Keratinocyte (primary cell): ENCODE results near the gene PACS2. TPM values are rescaled to one million over a fixed set of nuclear protein-coding genes. Genes with fewer than 3 reads are reported as not detected.
"Not testable (repeated sequence)": the region's sequence is repeated elsewhere in the genome, so short reads cannot be mapped to it uniquely, and the experiment has no call there.

Source experiments
- DNase-seq: peaks from one replicate; pipeline ENCODE4 v3.0.0-alpha.2; 2011; ENCODE audit warnings: low read depth, missing footprints, low spot score
- FAIRE-seq: peaks from 2 replicates; lab custom pipeline; 2011; peaks lifted over from hg19 to GRCh38; lab: Jason Lieb, UNC
- H2AFZ ChIP-seq: 2 replicates; pipeline ENCODE4 v1.6.0; 2012; ENCODE audit warnings: low read length, control low read depth, inconsistent platforms; ENCODE audit not compliant: control insufficient read depth
- H3K27ac ChIP-seq: 2 replicates; pipeline ENCODE4 v1.5.1; 2011; ENCODE audit warnings: low read length; ENCODE audit not compliant: control insufficient read depth, insufficient read depth
- H3K27me3 ChIP-seq: 3 replicates; pipeline ENCODE4 v1.6.0; 2011; ENCODE audit warnings: low read length; ENCODE audit not compliant: control insufficient read depth, insufficient read depth; ENCODE audit errors: extremely low read depth
- H3K36me3 ChIP-seq, 2 experiments: 2 replicates in 1 of 2; 3 replicates in 1 of 2; pipeline ENCODE4 v1.5.1; 2011; ENCODE audit warnings: low read length in 2 of 2, mild to moderate bottlenecking in 1 of 2; ENCODE audit not compliant: control insufficient read depth in 2 of 2, insufficient read depth in 2 of 2; ENCODE audit errors: extremely low read depth in 1 of 2
- H3K4me1 ChIP-seq: 3 replicates; pipeline ENCODE4 v1.5.1; 2011; ENCODE audit warnings: low read length; ENCODE audit not compliant: control insufficient read depth, insufficient read depth; ENCODE audit errors: extremely low read depth
- H3K4me2 ChIP-seq: 3 replicates; pipeline ENCODE4 v1.6.0; 2011; ENCODE audit warnings: low read depth, low read length; ENCODE audit not compliant: control insufficient read depth, insufficient read depth; ENCODE audit errors: extremely low read depth
- H3K4me3 ChIP-seq, 3 experiments: fragments of 200-600 bp in 1 of 3; sonication (generic) in 1 of 3; 2 replicates in 2 of 3; 3 replicates in 1 of 3; pipeline ENCODE4 v1.5.1; 2011 to 2016; ENCODE audit warnings: low read length in 3 of 3, mild to moderate bottlenecking in 3 of 3, control low read depth in 2 of 3, inconsistent platforms in 1 of 3, low read depth in 1 of 3, mixed read lengths in 1 of 3, mixed run types in 1 of 3, moderate library complexity in 1 of 3; ENCODE audit not compliant: control insufficient read depth in 2 of 3, insufficient read depth in 2 of 3; ENCODE audit errors: extremely low read depth in 1 of 3
- H3K79me2 ChIP-seq: 2 replicates; pipeline ENCODE4 v1.6.0; 2012; ENCODE audit warnings: low read length; ENCODE audit not compliant: control insufficient read depth, insufficient read depth
- H3K9ac ChIP-seq: 3 replicates; pipeline ENCODE4 v1.6.0; 2011; ENCODE audit warnings: low read length; ENCODE audit not compliant: control insufficient read depth, insufficient read depth; ENCODE audit errors: extremely low read depth
- H3K9me1 ChIP-seq: 3 replicates; pipeline ENCODE4 v1.6.0; 2011; ENCODE audit warnings: low read length; ENCODE audit not compliant: control insufficient read depth, insufficient read depth; ENCODE audit errors: extremely low read depth
- H3K9me3 ChIP-seq: 2 replicates; pipeline ENCODE4 v1.5.1; 2012; ENCODE audit warnings: low read depth, low read length; ENCODE audit not compliant: control insufficient read depth
- H4K20me1 ChIP-seq: 3 replicates; pipeline ENCODE4 v1.6.0; 2011; ENCODE audit warnings: low read length; ENCODE audit not compliant: control insufficient read depth, insufficient read depth; ENCODE audit errors: extremely low read depth
- EZH2 ChIP-seq: IDR thresholded peaks from one replicate; pipeline ENCODE4 v1.6.1; 2012; ENCODE audit warnings: inconsistent platforms, mild to moderate bottlenecking, low read length, moderate library complexity
- dilution Hi-C: fragments of 300-500 bp; cut with MboI; formaldehyde crosslinking; loops from one replicate; pipeline ENCODE4 v1.7.0; 2020; ENCODE audit warnings: low sequenced_read_pairs; ENCODE audit not compliant: extremely low pct_ligation_motif_present
- polyA plus RNA-seq, 5 experiments: library from polyadenylated mRNA; depleted of rRNA in 3 of 5; stranded (reverse) in 3 of 5; stranded (forward) in 1 of 5; unstranded in 1 of 5; fragments of >200 nt; gene quantifications; 1 replicate in 1 of 5; 2 replicates in 3 of 5; 3 replicates in 1 of 5; pipeline versions ENCODE4 v1.2.1 to v1.2.3, GENCODE V29; 2011 to 2012; ENCODE audit warnings: missing spikeins in 2 of 5, low read depth in 1 of 5, low replicate concordance in 1 of 5
- TF ChIP-seq, protein P1 (sequence below), 3 experiments: IDR thresholded peaks in 1 of 3; conservative IDR thresholded peaks in 1 of 3; optimal IDR thresholded peaks in 1 of 3; 2 replicates in 2 of 3; 3 replicates in 1 of 3; pipeline versions ENCODE3 to v1.5.1; 2011; ENCODE audit warnings: low read length in 3 of 3, mild to moderate bottlenecking in 3 of 3, moderate library complexity in 2 of 3, control low read depth in 1 of 3, inconsistent platforms in 1 of 3; ENCODE audit not compliant: insufficient read depth in 2 of 3; ENCODE audit errors: extremely low read depth in 1 of 3

The PACS2 gene
- polyA plus RNA-seq, 1 donor (not counting 4 experiments of a cell fraction or from before 2014, with no cell fraction given), result 11.8 TPM

- H3K4me3 ChIP-seq, result no peak overlapping the region
- H3K9ac ChIP-seq, result no peak overlapping the region
- H3K9me3 ChIP-seq, result no peaks in the 10 kb centered on the region
- no peak overlapping the region for H3K27ac ChIP-seq
- no peaks in the 10 kb centered on the region for H3K9me1 ChIP-seq
- H3K4me1 ChIP-seq, result no peaks in the 10 kb centered on the region
- no peak overlapping the region for H3K4me2 ChIP-seq
- H3K36me3 ChIP-seq, result no peaks in the 10 kb centered on the region
- no peak for FAIRE-seq
- peaks cover 17% of the 10 kb centered on the region for H3K79me2 ChIP-seq
- no peak overlapping the region for H2AFZ ChIP-seq
- no peak for DNase-seq
- dilution Hi-C loops, result no loop called here
- peaks cover 4% of the 10 kb centered on the region for H4K20me1 ChIP-seq
- no peak for TF ChIP-seq EZH2
- TF ChIP-seq, protein P1, sequence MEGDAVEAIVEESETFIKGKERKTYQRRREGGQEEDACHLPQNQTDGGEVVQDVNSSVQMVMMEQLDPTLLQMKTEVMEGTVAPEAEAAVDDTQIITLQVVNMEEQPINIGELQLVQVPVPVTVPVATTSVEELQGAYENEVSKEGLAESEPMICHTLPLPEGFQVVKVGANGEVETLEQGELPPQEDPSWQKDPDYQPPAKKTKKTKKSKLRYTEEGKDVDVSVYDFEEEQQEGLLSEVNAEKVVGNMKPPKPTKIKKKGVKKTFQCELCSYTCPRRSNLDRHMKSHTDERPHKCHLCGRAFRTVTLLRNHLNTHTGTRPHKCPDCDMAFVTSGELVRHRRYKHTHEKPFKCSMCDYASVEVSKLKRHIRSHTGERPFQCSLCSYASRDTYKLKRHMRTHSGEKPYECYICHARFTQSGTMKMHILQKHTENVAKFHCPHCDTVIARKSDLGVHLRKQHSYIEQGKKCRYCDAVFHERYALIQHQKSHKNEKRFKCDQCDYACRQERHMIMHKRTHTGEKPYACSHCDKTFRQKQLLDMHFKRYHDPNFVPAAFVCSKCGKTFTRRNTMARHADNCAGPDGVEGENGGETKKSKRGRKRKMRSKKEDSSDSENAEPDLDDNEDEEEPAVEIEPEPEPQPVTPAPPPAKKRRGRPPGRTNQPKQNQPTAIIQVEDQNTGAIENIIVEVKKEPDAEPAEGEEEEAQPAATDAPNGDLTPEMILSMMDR (optimal IDR thresholded peaks at IDR 0.05 in 1 of 3, IDR thresholded peaks at IDR 0.05 in 1 of 3, conservative IDR thresholded peaks at IDR 0.05 in 1 of 3; ENCODE audit: extremely low read depth in 1 of 3, insufficient read depth in 2 of 3, low read length in 3 of 3), result no peak
- no peaks in the 10 kb centered on the region for H3K27me3 ChIP-seq
These were observed 20.1 kb downstream of the PACS2 start for GRCh38 chr14:105334383-105335230.

GRCh38 chr14:105335231-105335542, 20.6 kb downstream of the PACS2 start:
- H3K4me1 ChIP-seq, DNase-seq, H4K20me1 ChIP-seq, H3K4me3 ChIP-seq, FAIRE-seq, H2AFZ ChIP-seq, H3K27me3 ChIP-seq, H3K9me1 ChIP-seq, dilution Hi-C loops, H3K9ac ChIP-seq, H3K9me3 ChIP-seq, H3K36me3 ChIP-seq, H3K27ac ChIP-seq, H3K4me2 ChIP-seq: not testable (repeated sequence)
- peaks cover 15% of the 10 kb centered on the region for H3K79me2 ChIP-seq
